Activated naive CD4-positive, alpha-beta T cell treated with Interleukin-2 at 50 U/mL for 16 hours (primary cell): ENCODE results near the gene AEBP1.

Experiments
- DNase-seq: peaks from one replicate; pipeline ENCODE4 v3.0.0-alpha.2; 2020

Gene AEBP1

DNA sequence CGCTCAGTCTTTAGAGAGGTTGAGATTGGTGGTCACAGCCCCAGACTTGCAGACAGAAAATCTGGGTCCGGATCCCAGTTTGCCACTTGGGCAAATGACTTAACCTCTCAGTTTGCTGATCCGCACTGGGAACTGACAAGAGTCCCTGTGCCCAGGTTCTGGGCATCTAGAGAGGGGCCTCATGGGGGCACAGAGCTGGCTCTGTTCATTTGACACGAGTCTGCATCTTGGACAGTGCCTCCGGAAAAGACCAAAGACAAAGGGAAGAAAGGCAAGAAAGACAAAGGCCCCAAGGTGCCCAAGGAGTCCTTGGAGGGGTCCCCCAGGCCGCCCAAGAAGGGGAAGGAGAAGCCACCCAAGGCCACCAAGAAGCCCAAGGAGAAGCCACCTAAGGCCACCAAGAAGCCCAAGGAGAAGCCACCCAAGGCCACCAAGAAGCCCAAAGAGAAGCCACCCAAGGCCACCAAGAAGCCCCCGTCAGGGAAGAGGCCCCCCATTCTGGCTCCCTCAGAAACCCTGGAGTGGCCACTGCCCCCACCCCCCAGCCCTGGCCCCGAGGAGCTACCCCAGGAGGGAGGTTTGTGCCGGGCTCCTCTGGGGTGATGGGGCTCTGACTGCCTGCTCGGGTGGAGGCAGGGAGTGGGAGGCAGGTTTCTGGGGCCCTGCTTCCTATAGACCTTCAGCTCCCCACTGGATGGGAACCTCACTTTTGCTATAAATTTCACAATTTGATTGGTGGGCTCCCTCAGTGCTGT, 2.3 kb downstream of the AEBP1 start:
- no peak for DNase-seq

- no peak for DNase-seq
These were observed 3.2 kb downstream of the AEBP1 start for GRCh38 chr7:44107116-44107960.

DNA sequence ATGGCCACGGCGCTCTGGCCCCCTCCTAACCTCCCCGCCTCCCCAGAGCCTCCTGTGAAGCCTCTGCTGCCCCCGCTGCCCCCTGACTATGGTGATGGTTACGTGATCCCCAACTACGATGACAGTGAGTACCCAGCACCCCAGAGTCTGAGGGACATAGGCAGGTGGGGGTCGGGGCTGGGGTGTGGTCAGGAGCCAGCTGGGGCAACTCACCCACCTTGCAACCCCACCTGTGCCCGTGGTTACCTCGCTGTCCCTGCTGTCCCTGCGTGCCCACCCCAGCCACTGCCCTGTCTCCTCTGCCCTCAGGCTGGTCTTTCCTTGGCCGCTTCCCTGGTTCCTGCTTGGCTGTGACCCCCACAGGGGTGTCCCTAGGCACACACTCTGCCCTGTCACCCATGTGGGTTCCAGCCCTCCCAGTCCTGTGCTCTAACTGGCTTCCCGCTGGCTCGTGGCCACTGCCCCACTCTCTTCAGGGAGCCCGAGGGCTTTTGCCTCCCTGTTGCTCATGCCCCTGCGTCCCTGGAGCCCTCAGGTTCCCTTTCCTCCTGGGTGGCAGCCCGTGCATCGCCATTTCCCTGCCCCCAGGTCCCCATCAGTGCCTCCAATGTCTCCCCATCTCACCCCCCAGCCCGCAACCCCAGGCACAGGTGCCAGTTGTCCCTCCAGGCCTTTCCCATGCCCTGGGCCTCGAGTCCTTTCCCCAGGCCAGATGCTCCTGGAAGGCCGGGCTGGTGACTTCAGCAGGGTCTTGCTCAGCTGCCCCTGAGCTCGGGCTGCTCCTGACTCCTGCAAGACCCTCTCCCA, 4.0 kb downstream of the AEBP1 start:
- DNase-seq, result no peak

DNA sequence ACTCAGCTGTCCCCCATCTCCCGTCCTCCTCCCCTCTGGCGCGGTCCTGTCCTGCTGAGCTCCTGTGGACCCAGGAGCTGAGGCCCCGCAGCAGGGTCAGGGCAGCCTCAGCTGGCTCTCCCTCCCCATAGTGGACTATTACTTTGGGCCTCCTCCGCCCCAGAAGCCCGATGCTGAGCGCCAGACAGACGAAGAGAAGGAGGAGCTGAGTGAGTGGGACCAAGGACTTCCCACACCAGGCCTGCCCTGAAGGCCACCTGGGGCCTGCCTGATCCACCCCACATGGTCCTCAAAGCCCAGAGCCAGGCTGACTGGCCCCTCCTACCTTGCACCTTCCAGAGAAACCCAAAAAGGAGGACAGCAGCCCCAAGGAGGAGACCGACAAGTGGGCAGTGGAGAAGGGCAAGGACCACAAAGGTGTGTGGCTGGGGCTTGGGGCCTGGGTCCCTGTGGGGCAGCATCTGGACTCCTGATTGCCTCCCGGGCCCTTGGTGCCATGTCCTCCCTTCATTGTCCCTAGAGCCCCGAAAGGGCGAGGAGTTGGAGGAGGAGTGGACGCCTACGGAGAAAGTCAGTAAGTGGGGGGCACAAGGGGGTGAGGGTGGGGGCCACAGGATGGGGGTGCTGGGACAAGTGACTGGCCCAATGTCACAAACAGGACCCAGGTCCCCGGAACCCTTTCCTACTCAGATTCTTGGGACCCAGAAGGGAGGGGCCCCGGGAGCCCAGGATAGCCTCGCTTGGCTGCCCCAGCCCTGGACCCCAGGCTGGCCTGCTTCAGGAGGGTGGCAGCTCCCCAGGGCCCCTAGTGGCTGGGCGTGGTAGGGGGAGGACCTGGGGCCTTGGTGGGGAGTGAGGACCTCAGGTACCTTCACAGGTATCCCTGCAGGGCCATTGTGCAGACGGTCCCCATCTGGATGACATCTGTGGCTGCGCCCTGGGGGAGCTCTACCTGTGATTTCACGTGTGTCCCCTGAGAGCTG, 4.9 kb downstream of the AEBP1 start:
- no peak for DNase-seq

- no peak for DNase-seq
These were observed 5.8 kb downstream of the AEBP1 start for GRCh38 chr7:44109991-44110390.

- no peak for DNase-seq
These were observed 6.8 kb downstream of the AEBP1 start for GRCh38 chr7:44110719-44111635.

GRCh38 chr7:44111761-44112160, 7.6 kb downstream of the AEBP1 start:
- DNase-seq, result no peak

- no peak for DNase-seq
These were observed 8.3 kb downstream of the AEBP1 start for GRCh38 chr7:44112231-44112996.

GRCh38 chr7:44112997-44113763, 9.0 kb downstream of the AEBP1 start:
- DNase-seq, result no peak

DNA sequence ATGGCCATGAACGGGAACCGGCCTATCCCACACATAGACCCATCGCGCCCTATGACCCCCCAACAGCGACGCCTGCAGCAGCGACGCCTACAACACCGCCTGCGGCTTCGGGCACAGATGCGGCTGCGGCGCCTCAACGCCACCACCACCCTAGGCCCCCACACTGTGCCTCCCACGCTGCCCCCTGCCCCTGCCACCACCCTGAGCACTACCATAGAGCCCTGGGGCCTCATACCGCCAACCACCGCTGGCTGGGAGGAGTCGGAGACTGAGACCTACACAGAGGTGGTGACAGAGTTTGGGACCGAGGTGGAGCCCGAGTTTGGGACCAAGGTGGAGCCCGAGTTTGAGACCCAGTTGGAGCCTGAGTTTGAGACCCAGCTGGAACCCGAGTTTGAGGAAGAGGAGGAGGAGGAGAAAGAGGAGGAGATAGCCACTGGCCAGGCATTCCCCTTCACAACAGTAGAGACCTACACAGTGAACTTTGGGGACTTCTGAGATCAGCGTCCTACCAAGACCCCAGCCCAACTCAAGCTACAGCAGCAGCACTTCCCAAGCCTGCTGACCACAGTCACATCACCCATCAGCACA, 9.7 kb downstream of the AEBP1 start:
- DNase-seq, result no peak

DNA sequence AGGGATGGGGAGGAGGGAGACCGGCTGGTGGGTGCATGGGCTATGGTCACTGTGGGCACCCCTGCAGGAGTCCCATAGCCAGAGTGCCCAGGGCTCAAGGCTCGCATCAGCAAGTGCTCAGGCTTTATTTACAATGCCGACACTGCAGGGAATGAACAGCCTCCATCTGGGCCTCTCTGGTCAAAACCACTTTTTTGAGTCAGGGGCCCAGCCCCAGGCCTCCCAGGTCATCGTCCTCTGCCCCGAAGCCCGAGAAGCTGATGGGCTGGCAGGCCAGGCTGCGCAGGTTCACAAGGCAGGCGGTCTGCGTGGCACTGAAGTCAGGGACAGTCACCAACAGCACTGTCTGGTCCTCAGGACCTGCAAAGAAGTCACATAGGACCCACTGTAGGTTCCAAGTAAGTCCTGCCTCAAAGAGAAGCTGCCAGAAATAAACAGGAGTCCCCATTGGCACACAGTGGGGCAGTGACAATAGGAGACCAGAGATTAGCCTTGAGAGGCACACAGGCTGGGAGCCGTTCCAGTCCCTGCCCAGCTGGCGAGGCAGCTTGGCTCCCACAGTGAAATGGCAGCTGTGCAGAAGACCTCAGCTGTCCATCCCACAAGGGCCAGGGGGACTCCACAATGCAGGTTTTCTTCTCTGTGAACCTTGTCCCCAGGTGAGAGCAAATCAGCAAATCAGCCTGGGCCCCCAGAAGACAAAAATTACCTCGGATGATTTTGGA, 10.6 kb downstream of the AEBP1 start:
- no peak for DNase-seq

DNA sequence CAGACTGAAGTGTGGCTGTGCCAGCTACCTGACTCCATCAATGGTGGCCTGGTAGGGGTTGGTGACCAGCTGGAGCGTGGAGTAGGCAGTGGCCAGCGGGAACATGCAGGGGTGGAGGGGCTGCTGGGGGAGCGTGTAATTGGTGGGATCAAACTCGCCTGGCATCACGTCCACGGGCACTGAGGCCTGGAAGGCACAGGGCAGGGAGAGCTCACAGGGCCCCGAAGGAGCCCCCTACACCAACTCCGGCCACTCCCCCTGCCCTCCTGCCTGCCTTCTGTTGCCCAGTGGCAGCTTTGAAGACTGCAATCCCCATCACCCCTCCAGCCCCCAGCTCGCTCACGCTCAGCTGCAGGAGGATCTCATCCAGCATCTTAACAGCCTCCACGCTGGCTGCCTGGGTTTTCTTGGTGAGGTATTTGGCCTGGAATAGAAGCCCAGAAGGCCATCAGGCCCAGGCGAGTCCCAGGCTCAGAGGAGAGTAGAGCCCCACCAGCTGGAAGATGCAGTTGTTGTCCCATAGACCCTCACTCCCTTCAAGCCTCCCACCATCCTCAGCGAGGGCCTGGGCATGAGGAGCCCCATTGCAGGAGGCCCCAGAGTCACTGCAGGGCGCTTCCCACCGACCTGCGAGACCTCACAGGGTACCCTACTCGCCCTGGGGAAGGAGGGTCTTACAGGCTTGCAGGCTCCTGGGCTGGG, 12.1 kb downstream of the AEBP1 start:
- DNase-seq, result no peak

DNA sequence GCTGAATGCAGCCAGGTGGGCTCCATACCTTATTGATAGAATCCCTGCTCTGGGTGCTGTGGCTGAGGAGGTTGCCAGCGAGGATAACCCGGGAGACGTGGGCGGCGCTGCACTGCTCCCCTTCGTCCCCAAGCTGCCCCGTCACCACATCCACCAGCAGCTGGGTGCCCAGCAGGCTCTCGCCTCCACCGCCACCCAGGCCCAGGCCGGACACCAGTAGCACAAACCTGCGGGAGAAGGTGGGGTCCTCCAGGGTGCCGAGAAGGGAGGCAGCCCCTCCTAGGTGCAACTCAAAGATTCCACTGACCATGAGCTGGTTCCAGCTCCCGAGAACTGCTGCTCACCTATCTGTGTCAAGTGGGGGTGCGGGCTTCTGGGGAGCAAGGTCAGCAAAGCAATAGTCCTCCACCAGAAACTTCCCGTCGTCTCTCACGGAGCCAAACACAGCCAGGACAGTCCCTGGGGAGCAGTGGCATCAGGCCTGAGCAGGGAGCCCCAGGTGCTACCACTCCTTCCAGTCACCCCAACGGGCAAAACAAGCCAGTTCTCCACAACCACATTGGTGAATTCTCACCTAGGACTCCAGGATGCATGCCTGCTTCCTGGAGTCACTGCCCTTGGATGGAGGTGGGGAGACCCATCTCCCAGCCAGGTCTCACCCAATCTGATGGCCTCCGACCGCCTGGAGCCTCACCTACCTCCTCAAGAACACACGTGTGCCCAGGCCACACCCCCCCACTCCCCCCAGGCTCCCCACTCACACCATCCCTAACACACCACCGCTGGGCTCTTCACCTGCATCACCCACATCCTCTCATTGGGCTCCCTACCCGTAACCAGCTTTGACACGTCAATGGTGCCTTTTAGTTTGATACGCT, 12.9 kb downstream of the AEBP1 start:
- DNase-seq, result no peak

GRCh38 chr7:44117801-44118429, 13.8 kb downstream of the AEBP1 start:
- DNase-seq, result no peak

DNA sequence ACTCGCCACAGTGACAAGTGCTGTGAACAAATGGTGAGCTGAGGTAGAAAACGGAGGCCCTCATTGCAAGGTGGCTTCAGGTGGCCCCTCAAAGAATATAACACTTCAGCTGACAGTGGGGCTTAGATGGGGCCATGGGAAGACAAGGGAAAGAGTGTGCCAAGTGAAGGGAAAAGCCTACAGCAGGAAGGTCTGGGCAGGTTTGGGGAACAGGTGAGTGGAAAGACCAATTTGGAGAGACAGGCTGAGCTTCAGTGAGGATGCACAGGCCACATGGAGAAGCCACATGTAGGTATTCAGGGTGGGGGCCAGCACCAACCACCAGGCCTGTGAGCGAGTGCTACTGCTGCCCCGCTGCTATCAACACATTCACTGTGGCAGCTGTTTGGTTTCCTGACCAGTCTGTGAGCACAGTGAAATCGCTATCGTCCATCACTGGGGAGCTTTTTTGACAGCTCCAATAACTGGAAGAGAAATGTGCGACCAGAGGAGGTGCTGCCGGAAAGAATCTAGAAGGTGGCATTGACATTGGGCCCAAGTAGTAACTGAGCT, 15.8 kb downstream of the AEBP1 start:
- DNase-seq, result no peak

DNA sequence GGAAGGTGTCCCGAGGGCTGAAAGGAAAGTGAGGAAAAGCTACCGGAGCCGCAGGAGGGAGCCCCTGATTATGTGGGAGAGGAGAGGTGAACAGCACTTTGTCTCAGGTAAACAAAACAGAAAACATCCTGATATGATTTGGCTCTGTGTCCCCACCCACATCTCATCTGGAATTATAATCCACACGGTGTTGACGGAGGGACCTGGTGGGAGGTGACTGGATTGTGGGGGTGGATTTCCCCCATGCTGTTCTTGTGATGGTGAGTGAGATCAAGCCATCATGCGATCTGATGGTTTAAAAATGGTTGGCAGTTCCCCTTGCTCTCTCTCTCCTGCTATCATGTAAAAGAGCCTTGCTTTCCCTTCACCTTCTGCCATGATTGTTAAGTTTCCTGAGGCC, 16.2 kb downstream of the AEBP1 start:
- no peak for DNase-seq
